GM19035 (cell line): ENCODE data around the gene MFRP.

Experiments
- ATAC-seq: cut with Tn5 transposase; IDR thresholded peaks from one replicate; pipeline ENCODE4 v1.9.1; 2021; ENCODE audit not compliant: unreplicated experiment

MFRP gene

GRCh38 chr11:119373059-119373920 lies 26.8 kb upstream of the MFRP start:
- no peak for ATAC-seq

GRCh38 chr11:119372260-119373058 lies 26.0 kb upstream of the MFRP start:
- no peak for ATAC-seq

- ATAC-seq: no peak
Observed at GRCh38 chr11:119371778-119372182, 25.3 kb upstream of the MFRP start.

- no peak for ATAC-seq
Observed at GRCh38 chr11:119371067-119371601, 24.6 kb upstream of the MFRP start.

- no peak for ATAC-seq
Observed at GRCh38 chr11:119370486-119371046, 24.1 kb upstream of the MFRP start.

GRCh38 chr11:119369132-119369925 lies 22.8 kb upstream of the MFRP start:
- ATAC-seq: no peak

- ATAC-seq: no peak
Observed at GRCh38 chr11:119368121-119369034, 21.9 kb upstream of the MFRP start.

GRCh38 chr11:119367661-119368120 lies 21.2 kb upstream of the MFRP start:
- no peak for ATAC-seq

- ATAC-seq: no peak
Observed at GRCh38 chr11:119366690-119367620, 20.4 kb upstream of the MFRP start.

GRCh38 chr11:119365071-119365591 lies 18.6 kb upstream of the MFRP start:
- ATAC-seq: no peak

GRCh38 chr11:119363851-119364590 lies 17.5 kb upstream of the MFRP start:
- ATAC-seq: peak; percentile 67

- no peak for ATAC-seq
Observed at GRCh38 chr11:119363081-119363850, 16.8 kb upstream of the MFRP start.

GRCh38 chr11:119362741-119363080 lies 16.2 kb upstream of the MFRP start:
- no peak for ATAC-seq

GRCh38 chr11:119361941-119362725 lies 15.6 kb upstream of the MFRP start:
- ATAC-seq: no peak

GRCh38 chr11:119361056-119361787 lies 14.7 kb upstream of the MFRP start:
- ATAC-seq: no peak
